NCI-H510A treated with DMSO at 0.1 percent for 48 hours (cell line): Measurements from ENCODE around the gene WFS1.

Source experiments
- DNase-seq: peaks from one replicate; lab custom pipeline; 2025; lab: John Stamatoyannopoulos, UW

The WFS1 gene

GRCh38 chr4:6235901-6236640, 33.6 kb upstream of the WFS1 start:
- DNase-seq, result no peak

- DNase-seq, result no peak
Observed at GRCh38 chr4:6236816-6237390, 32.7 kb upstream of the WFS1 start.

- DNase-seq, result no peak
Observed at GRCh38 chr4:6239486-6239885, 30.2 kb upstream of the WFS1 start.

- DNase-seq, result no peak
Observed at GRCh38 chr4:6239968-6240367, 29.7 kb upstream of the WFS1 start.

- DNase-seq, result no peak
Observed at GRCh38 chr4:6241062-6241845, 28.4 kb upstream of the WFS1 start.

GRCh38 chr4:6242271-6243029, 27.2 kb upstream of the WFS1 start:
- no peak for DNase-seq

- DNase-seq, result no peak
Observed at GRCh38 chr4:6245246-6246169, 24.1 kb upstream of the WFS1 start.

GRCh38 chr4:6246170-6246634, 23.4 kb upstream of the WFS1 start:
- DNase-seq, result no peak

- no peak for DNase-seq
Observed at GRCh38 chr4:6248394-6248793, 21.3 kb upstream of the WFS1 start.

- DNase-seq, result peak; percentile 88
Observed at GRCh38 chr4:6250235-6250983, 19.2 kb upstream of the WFS1 start.

GRCh38 chr4:6250984-6251295, 18.7 kb upstream of the WFS1 start:
- DNase-seq, result no peak

GRCh38 chr4:6251365-6251764, 18.3 kb upstream of the WFS1 start:
- DNase-seq, result no peak

- DNase-seq, result no peak
Observed at GRCh38 chr4:6252051-6252450, 17.6 kb upstream of the WFS1 start.

- no peak for DNase-seq
Observed at GRCh38 chr4:6253111-6253510, 16.5 kb upstream of the WFS1 start.

GRCh38 chr4:6253961-6254360, 15.7 kb upstream of the WFS1 start:
- no peak for DNase-seq

- no peak for DNase-seq
Observed at GRCh38 chr4:6256141-6256540, 13.5 kb upstream of the WFS1 start.

- no peak for DNase-seq
Observed at GRCh38 chr4:6257247-6258025, 12.2 kb upstream of the WFS1 start.

- DNase-seq, result no peak
Observed at GRCh38 chr4:6258026-6258360, 11.7 kb upstream of the WFS1 start.

GRCh38 chr4:6258741-6259140, 10.9 kb upstream of the WFS1 start:
- no peak for DNase-seq

- no peak for DNase-seq
Observed at GRCh38 chr4:6259886-6260285, 9.8 kb upstream of the WFS1 start.
